ENCODE measurements around the gene DISC1. TPM values are rescaled to one million over a fixed set of nuclear protein-coding genes. Genes with fewer than 3 reads are reported as not detected.

Gene DISC1
- total RNA-seq, 6 experiments from 2014 or later: 1.8 to 3.3 (median 2.4) TPM

GRCh38 chr1:231801042-231801585 is 174.5 kb downstream of the DISC1 start:
- WGBS (ENCODE audit: insufficient coverage, low coverage, low lambda C conversion rate, missing lambda C conversion rate): 89% methylated on average over 6 of the region's 6 CpGs
- ATAC-seq: no peak
- H3K4me3 ChIP-seq: no peak overlapping the region
- no peaks in the 10 kb centered on the region for H3K9me3 ChIP-seq
- no peak for DNase-seq
- TF ChIP-seq POLR2A (IDR thresholded peaks at IDR 0.05): no peak
- TF ChIP-seq CTCF (IDR thresholded peaks at IDR 0.05): no peak
- H3K27ac ChIP-seq: no peak overlapping the region
- H3K27me3 ChIP-seq: no peaks in the 10 kb centered on the region
- intact Hi-C loops (cut with DNase I): no loop called here
- H3K4me1 ChIP-seq: no peaks in the 10 kb centered on the region
- no peaks in the 10 kb centered on the region for H3K36me3 ChIP-seq

GRCh38 chr1:231803353-231803752 is 176.8 kb downstream of the DISC1 start:
- ATAC-seq (peak in 2 of 4 donors; percentile 40 to 55), DNase-seq (no peak)
- H3K27me3 ChIP-seq: no peaks in the 10 kb centered on the region
- H3K4me1 ChIP-seq: no peaks in the 10 kb centered on the region
- WGBS (ENCODE audit: insufficient coverage, low coverage, low lambda C conversion rate, missing lambda C conversion rate): 39% methylated on average over 6 of the region's 8 CpGs
- no peak overlapping the region for H3K27ac ChIP-seq
- intact Hi-C loops (cut with DNase I): no loop called here
- no peaks in the 10 kb centered on the region for H3K9me3 ChIP-seq
- H3K36me3 ChIP-seq: no peaks in the 10 kb centered on the region
- H3K4me3 ChIP-seq: no peak overlapping the region
- TF ChIP-seq POLR2A (IDR thresholded peaks at IDR 0.05) (no peak), CTCF (IDR thresholded peaks at IDR 0.05) (no peak)

GRCh38 chr1:231806623-231807495 is 180.3 kb downstream of the DISC1 start:
- Histone ChIP-seq H3K4me1 (no peaks in the 10 kb centered on the region), H3K4me3 (no peak overlapping the region), H3K27ac (no peak overlapping the region), H3K9me3 (no peaks in the 10 kb centered on the region), H3K27me3 (no peaks in the 10 kb centered on the region), H3K36me3 (no peaks in the 10 kb centered on the region)
- intact Hi-C loops (cut with DNase I): no loop called here
- ATAC-seq (peak; percentile 76 to 88 (median 80)), DNase-seq (peak; percentile 32 to 60 (median 51))
- TF ChIP-seq POLR2A (IDR thresholded peaks at IDR 0.05): no peak
- TF ChIP-seq CTCF (IDR thresholded peaks at IDR 0.05): peak; percentile 28 to 43 (median 35)
- 63% methylated on average over 3 of the region's 21 CpGs for WGBS (ENCODE audit: insufficient coverage, low coverage, low lambda C conversion rate, missing lambda C conversion rate)

GRCh38 chr1:231807541-231807940 is 181.0 kb downstream of the DISC1 start:
- Histone ChIP-seq H3K9me3 (no peaks in the 10 kb centered on the region), H3K4me1 (no peaks in the 10 kb centered on the region), H3K27ac (no peak overlapping the region), H3K4me3 (no peak overlapping the region), H3K27me3 (no peaks in the 10 kb centered on the region), H3K36me3 (no peaks in the 10 kb centered on the region)
- 65% methylated on average over 2 of the region's 2 CpGs for WGBS (ENCODE audit: insufficient coverage, low coverage, low lambda C conversion rate, missing lambda C conversion rate)
- no peak for DNase-seq
- intact Hi-C loops (cut with DNase I): no loop called here
- no peak for ATAC-seq
- TF ChIP-seq CTCF (IDR thresholded peaks at IDR 0.05) (no peak), POLR2A (IDR thresholded peaks at IDR 0.05) (no peak)
